ENCODE results near the gene CAMK4. TPM values are rescaled to one million over a fixed set of nuclear protein-coding genes. Genes with fewer than 3 reads are reported as not detected.

The CAMK4 gene
- total RNA-seq, 1 donor from 2014 or later: 1.2 TPM

DNA sequence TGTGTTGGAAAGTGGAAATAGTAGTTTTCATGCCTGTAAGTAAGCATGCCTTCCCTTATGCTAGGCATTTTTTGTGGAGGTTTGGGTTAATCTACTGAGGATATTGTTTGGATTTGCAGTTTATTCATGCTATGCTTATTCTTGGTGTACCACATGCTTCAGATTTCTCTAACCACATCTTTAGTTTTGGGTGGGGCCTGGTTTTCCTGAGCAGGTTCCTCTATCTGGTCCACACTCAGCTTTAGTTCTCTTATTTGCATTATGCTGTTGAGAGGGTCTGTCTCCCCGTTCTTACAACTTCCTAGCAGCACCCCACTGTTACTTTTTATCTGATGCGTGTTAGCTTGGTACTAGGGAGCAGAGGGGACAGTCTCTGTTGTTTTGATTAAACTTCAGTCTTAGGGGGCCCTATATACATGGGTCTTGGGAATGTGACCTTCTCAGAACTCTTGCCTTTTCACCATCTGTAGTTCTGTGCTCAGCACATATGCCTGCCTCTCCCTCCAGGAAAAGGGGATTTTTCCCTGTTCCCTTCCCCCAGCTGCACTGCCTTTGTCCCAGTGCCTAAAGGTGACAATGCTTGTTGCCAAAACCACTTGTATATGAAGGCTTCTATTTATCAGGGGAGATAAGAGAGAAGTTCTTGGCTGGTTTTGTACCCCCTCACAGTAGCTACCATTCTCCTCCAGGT lies 10.0 kb upstream of the CAMK4 start:
- TF ChIP-seq, protein P1, sequence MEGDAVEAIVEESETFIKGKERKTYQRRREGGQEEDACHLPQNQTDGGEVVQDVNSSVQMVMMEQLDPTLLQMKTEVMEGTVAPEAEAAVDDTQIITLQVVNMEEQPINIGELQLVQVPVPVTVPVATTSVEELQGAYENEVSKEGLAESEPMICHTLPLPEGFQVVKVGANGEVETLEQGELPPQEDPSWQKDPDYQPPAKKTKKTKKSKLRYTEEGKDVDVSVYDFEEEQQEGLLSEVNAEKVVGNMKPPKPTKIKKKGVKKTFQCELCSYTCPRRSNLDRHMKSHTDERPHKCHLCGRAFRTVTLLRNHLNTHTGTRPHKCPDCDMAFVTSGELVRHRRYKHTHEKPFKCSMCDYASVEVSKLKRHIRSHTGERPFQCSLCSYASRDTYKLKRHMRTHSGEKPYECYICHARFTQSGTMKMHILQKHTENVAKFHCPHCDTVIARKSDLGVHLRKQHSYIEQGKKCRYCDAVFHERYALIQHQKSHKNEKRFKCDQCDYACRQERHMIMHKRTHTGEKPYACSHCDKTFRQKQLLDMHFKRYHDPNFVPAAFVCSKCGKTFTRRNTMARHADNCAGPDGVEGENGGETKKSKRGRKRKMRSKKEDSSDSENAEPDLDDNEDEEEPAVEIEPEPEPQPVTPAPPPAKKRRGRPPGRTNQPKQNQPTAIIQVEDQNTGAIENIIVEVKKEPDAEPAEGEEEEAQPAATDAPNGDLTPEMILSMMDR (IDR thresholded peaks at IDR 0.05): no peak
- no peak overlapping the region for H3K27ac Mint-ChIP-seq (ENCODE audit: unreplicated experiment)
- H3K36me3 Mint-ChIP-seq (ENCODE audit: unreplicated experiment): no peaks in the 10 kb centered on the region
- H3K27me3 Mint-ChIP-seq (ENCODE audit: unreplicated experiment): peaks cover 70% of the 10 kb centered on the region
- no peaks in the 10 kb centered on the region for H3K9me3 Mint-ChIP-seq (ENCODE audit: unreplicated experiment)
- no peak for DNase-seq (ENCODE audit: extremely low spot score, unreplicated experiment)
- H3K4me1 Mint-ChIP-seq (ENCODE audit: unreplicated experiment): no peaks in the 10 kb centered on the region
- no peak overlapping the region for H3K4me3 Mint-ChIP-seq (ENCODE audit: unreplicated experiment)

DNA sequence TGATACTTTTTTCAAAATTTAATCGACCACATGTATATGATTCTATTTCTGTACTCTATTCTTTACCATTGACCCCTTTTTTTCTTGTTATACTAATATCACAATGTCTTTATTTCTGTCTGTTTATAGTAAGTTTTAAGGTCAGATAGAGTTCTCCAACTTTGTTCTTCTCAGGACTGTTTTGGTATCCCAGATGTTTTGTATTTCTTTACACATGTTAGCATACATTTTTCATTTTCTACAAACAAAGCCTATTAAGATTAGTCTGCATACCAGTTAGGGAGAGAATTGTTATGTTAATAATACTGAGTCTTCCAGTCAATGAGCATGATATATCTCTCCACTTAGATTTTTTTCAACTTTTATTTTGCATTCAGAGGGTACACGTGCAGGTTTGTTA lies 8.2 kb upstream of the CAMK4 start:
- Mint-ChIP-seq H3K9me3 (ENCODE audit: unreplicated experiment) (no peaks in the 10 kb centered on the region), H3K4me3 (ENCODE audit: unreplicated experiment) (no peak overlapping the region), H3K27me3 (ENCODE audit: unreplicated experiment) (peaks cover 65% of the 10 kb centered on the region)

DNA sequence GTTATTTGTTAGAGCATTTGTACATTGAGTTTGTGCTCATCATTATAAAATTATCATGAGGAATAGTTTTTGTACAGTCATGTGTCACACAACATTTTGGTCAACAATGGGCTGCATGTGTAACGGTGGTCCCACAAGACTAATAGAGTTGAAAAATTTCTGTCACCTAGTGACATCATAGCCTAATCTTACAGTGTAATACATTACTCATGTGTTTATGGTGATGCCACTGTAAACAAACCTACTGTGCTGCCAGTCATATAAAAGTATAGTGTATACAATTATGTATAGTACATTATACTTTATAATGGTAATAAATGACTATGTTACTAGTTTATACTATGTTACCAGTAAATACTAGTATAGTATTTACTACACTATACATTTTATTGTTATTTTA lies 3.0 kb upstream of the CAMK4 start:
- no peaks in the 10 kb centered on the region for H3K9me3 Mint-ChIP-seq (ENCODE audit: unreplicated experiment)
- TF ChIP-seq, protein P1 (IDR thresholded peaks at IDR 0.05): no peak
- no peak overlapping the region for H3K27ac Mint-ChIP-seq (ENCODE audit: unreplicated experiment)
- H3K4me1 Mint-ChIP-seq (ENCODE audit: unreplicated experiment): peaks cover 6% of the 10 kb centered on the region
- peaks cover 43% of the 10 kb centered on the region for H3K27me3 Mint-ChIP-seq (ENCODE audit: unreplicated experiment)
- H3K4me3 Mint-ChIP-seq (ENCODE audit: unreplicated experiment): no peak overlapping the region
- no peaks in the 10 kb centered on the region for H3K36me3 Mint-ChIP-seq (ENCODE audit: unreplicated experiment)
- no peak for DNase-seq (ENCODE audit: extremely low spot score, unreplicated experiment)

More for the DNA sequence above, 8.2 kb upstream of the CAMK4 start:
- DNase-seq (ENCODE audit: extremely low spot score, unreplicated experiment): no peak
- Mint-ChIP-seq H3K27ac (ENCODE audit: unreplicated experiment) (no peak overlapping the region), H3K36me3 (ENCODE audit: unreplicated experiment) (no peaks in the 10 kb centered on the region), H3K4me1 (ENCODE audit: unreplicated experiment) (no peaks in the 10 kb centered on the region)
- TF ChIP-seq, protein P1 (IDR thresholded peaks at IDR 0.05): no peak

DNA sequence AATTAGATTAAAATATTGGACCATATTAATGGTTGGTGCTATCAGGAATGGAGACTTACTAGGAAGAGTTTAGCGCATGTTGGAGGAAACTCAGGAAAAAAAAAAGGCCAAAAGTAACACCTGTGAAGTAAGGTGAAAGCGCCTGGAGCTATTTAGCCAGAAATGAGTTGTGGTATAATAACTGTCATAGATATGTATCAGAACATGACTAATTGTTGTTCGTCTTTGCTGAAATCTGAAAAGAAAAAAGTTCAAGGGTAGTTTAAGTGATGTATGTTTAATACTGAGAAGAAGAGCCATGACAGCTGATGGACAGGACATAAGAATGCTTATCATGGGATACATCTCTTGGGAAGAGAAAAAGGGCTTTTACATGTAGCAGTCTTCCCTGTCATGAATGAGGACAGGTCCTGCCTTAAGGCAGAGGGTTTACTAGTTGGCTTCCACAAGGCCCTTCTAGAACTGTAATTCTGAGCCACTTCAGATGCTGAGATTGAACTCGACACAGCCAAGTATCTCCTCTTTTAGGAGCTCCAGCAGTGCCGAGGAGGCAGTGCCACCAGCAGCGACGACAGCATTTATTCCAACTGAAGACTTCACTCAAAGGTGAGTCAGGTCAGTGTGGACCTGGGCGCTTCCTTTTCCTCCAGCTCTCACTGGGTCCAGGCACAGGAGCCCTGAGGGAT lies 940 bp upstream of the CAMK4 start:
- Mint-ChIP-seq H3K9me3 (ENCODE audit: unreplicated experiment) (no peaks in the 10 kb centered on the region), H3K27ac (ENCODE audit: unreplicated experiment) (no peak overlapping the region), H3K36me3 (ENCODE audit: unreplicated experiment) (no peaks in the 10 kb centered on the region), H3K4me1 (ENCODE audit: unreplicated experiment) (peaks cover 6% of the 10 kb centered on the region), H3K27me3 (ENCODE audit: unreplicated experiment) (peaks cover 51% of the 10 kb centered on the region), H3K4me3 (ENCODE audit: unreplicated experiment) (peak overlapping the region; percentile 67)
- no peak for DNase-seq (ENCODE audit: extremely low spot score, unreplicated experiment)
- TF ChIP-seq, protein P1 (IDR thresholded peaks at IDR 0.05): no peak

DNA sequence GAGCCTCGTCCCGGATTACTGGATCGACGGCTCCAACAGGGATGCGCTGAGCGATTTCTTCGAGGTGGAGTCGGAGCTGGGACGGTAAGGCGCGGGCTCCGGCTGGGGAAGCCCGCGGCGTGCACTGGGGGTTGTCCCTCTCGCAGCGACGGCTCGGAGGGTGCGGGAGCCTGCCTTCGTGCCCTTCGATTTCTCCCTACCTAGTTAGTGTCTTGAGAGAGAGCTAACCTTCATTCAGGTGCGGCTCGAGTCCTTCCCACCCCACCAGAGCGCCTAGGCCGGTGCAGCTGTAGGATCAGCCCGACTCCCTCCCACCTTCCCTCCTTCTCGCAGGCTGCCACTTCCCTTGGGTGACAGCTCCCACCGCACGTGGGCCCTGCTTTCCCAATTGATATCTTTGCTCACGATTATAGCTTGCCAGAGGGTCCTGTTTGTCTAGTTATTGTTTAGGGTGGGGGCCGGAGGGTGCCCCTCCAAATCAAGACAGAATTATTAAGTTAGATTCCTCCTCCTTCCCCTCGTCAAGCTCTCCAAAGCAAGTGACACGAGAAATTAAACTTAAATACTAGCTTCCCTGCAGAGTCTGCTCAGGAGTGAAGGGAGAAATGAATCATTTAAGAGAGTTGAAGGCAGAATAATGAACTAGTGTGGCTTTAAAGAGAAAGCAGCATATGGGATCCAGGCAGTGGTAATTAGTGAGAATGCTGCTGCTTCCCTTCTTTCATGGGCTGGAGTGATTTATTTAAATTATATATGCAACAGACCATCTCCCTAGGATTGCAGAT lies 569 bp downstream of the CAMK4 start:
- Mint-ChIP-seq H3K36me3 (ENCODE audit: unreplicated experiment) (no peaks in the 10 kb centered on the region), H3K4me1 (ENCODE audit: unreplicated experiment) (peaks cover 6% of the 10 kb centered on the region), H3K9me3 (ENCODE audit: unreplicated experiment) (no peaks in the 10 kb centered on the region), H3K27me3 (ENCODE audit: unreplicated experiment) (peaks cover 44% of the 10 kb centered on the region), H3K27ac (ENCODE audit: unreplicated experiment) (peak overlapping the region; percentile 51), H3K4me3 (ENCODE audit: unreplicated experiment) (peak overlapping the region; percentile 72)
- TF ChIP-seq, protein P1 (IDR thresholded peaks at IDR 0.05): no peak
- no peak for DNase-seq (ENCODE audit: extremely low spot score, unreplicated experiment)

Measured in osteocyte (in vitro differentiated cells).